HUES6 (cell line): ENCODE data around the gene RRP1B.
"Not testable (repeated sequence)": the region's sequence is repeated elsewhere in the genome, so short reads cannot be mapped to it uniquely, and the experiment has no call there.

Source experiments
- H3K27ac ChIP-seq: 2 replicates; pipeline ENCODE4 v1.7.0; 2013; ENCODE audit warnings: low read depth, mild to moderate bottlenecking, low read length, inconsistent platforms
- H3K27me3 ChIP-seq: 2 replicates; pipeline ENCODE4 v1.6.1; 2013; ENCODE audit warnings: low read length; ENCODE audit not compliant: control insufficient read depth, insufficient read depth
- H3K36me3 ChIP-seq: 2 replicates; pipeline ENCODE4 v1.6.1; 2013; ENCODE audit warnings: low read length; ENCODE audit not compliant: control insufficient read depth, insufficient read depth
- H3K4me1 ChIP-seq: 2 replicates; pipeline ENCODE4 v1.6.1; 2013; ENCODE audit warnings: low read length; ENCODE audit not compliant: control insufficient read depth, insufficient read depth
- H3K4me3 ChIP-seq: 2 replicates; pipeline ENCODE4 v1.5.1; 2013; ENCODE audit warnings: low read depth, low read length
- H3K9ac ChIP-seq: one replicate; pipeline ENCODE4 v1.6.1; 2013; ENCODE audit warnings: mild to moderate bottlenecking, low read length
- H3K9me3 ChIP-seq: 2 replicates; pipeline ENCODE4 v1.6.1; 2013; ENCODE audit warnings: low read depth, low read length; ENCODE audit not compliant: control insufficient read depth, insufficient read depth

RRP1B gene

GRCh38 chr21:43702785-43703034, 43.4 kb downstream of the RRP1B start:
- no peak overlapping the region for H3K4me3 ChIP-seq
- no peak overlapping the region for H3K27ac ChIP-seq
- H3K4me1 ChIP-seq, result peaks cover 15% of the 10 kb centered on the region
- no peaks in the 10 kb centered on the region for H3K27me3 ChIP-seq
- H3K36me3 ChIP-seq, result no peaks in the 10 kb centered on the region
- H3K9ac ChIP-seq, result no peak overlapping the region
- no peaks in the 10 kb centered on the region for H3K9me3 ChIP-seq

GRCh38 chr21:43703035-43703880, 43.9 kb downstream of the RRP1B start:
- Histone ChIP-seq H3K36me3 (no peaks in the 10 kb centered on the region), H3K4me1 (peaks cover 15% of the 10 kb centered on the region), H3K4me3 (no peak overlapping the region), H3K27ac (no peak overlapping the region), H3K27me3 (no peaks in the 10 kb centered on the region), H3K9ac (no peak overlapping the region), H3K9me3 (no peaks in the 10 kb centered on the region)

- H3K9ac ChIP-seq, result no peak overlapping the region
- H3K9me3 ChIP-seq, result no peaks in the 10 kb centered on the region
- H3K36me3 ChIP-seq, result no peaks in the 10 kb centered on the region
- H3K27ac ChIP-seq, result no peak overlapping the region
- H3K4me3 ChIP-seq, result no peak overlapping the region
- no peaks in the 10 kb centered on the region for H3K27me3 ChIP-seq
- H3K4me1 ChIP-seq, result peaks cover 22% of the 10 kb centered on the region
Observed at GRCh38 chr21:43707462-43707861, 48.1 kb downstream of the RRP1B start.

GRCh38 chr21:43708745-43709381, 49.5 kb downstream of the RRP1B start:
- Histone ChIP-seq H3K36me3 (no peaks in the 10 kb centered on the region), H3K4me1 (peaks cover 14% of the 10 kb centered on the region), H3K9ac (no peak overlapping the region), H3K27me3 (no peaks in the 10 kb centered on the region), H3K4me3 (no peak overlapping the region), H3K27ac (no peak overlapping the region), H3K9me3 (no peaks in the 10 kb centered on the region)

GRCh38 chr21:43712268-43712942, 53.0 kb downstream of the RRP1B start:
- peaks cover 14% of the 10 kb centered on the region for H3K4me1 ChIP-seq
- no peak overlapping the region for H3K9ac ChIP-seq
- H3K27ac ChIP-seq, result no peak overlapping the region

GRCh38 chr21:43713123-43713522, 53.8 kb downstream of the RRP1B start:
- not testable (repeated sequence) for H3K36me3 ChIP-seq, H3K4me3 ChIP-seq, H3K27ac ChIP-seq, H3K27me3 ChIP-seq, H3K9me3 ChIP-seq, H3K9ac ChIP-seq
- peaks cover 14% of the 10 kb centered on the region for H3K4me1 ChIP-seq

More at GRCh38 chr21:43712268-43712942, 53.0 kb downstream of the RRP1B start:
- Histone ChIP-seq H3K36me3 (no peaks in the 10 kb centered on the region), H3K4me3 (peak overlapping the region; percentile 4; the same call in 1 of the 2 replicates), H3K9me3 (no peaks in the 10 kb centered on the region), H3K27me3 (no peaks in the 10 kb centered on the region; the same call in 1 of the 2 replicates)

- Histone ChIP-seq H3K4me3 (no peak overlapping the region), H3K9me3 (no peaks in the 10 kb centered on the region), H3K36me3 (0 out of 2 replicates have a peak, but pooled peaks cover 5% of the 10 kb centered on the region), H3K27me3 (peaks cover 19% of the 10 kb centered on the region; the same call in 1 of the 2 replicates), H3K9ac (no peak overlapping the region), H3K27ac (no peak overlapping the region), H3K4me1 (peaks cover 26% of the 10 kb centered on the region)
Observed at GRCh38 chr21:43716376-43717165, 57.2 kb downstream of the RRP1B start.

- Histone ChIP-seq H3K9me3 (no peaks in the 10 kb centered on the region), H3K36me3 (0 out of 2 replicates have a peak, but pooled peaks cover 5% of the 10 kb centered on the region), H3K4me1 (peaks cover 18% of the 10 kb centered on the region), H3K9ac (no peak overlapping the region), H3K27me3 (peaks cover 19% of the 10 kb centered on the region; the same call in 1 of the 2 replicates), H3K27ac (no peak overlapping the region), H3K4me3 (no peak overlapping the region)
Observed at GRCh38 chr21:43717166-43717853, 58.0 kb downstream of the RRP1B start.

GRCh38 chr21:43717967-43718871, 58.9 kb downstream of the RRP1B start:
- Histone ChIP-seq H3K4me3 (peak overlapping the region; percentile 83), H3K9me3 (no peaks in the 10 kb centered on the region), H3K27me3 (peaks cover 19% of the 10 kb centered on the region; the same call in 1 of the 2 replicates), H3K36me3 (0 out of 2 replicates have a peak, but pooled peaks cover 5% of the 10 kb centered on the region), H3K9ac (peak overlapping the region; percentile 53), H3K4me1 (peaks cover 13% of the 10 kb centered on the region), H3K27ac (peak overlapping the region; percentile 66)
